GM19328 (cell line): ENCODE results near the gene SLC9A9.
A peak's percentile ranks its signal among the peaks of the same experiment; 100 is the strongest.

Experiments used
- ATAC-seq: cut with Tn5 transposase; IDR thresholded peaks from one replicate; pipeline ENCODE4 v1.9.1; 2021; ENCODE audit warnings: mild to moderate bottlenecking, moderate library complexity; ENCODE audit not compliant: unreplicated experiment

SLC9A9 gene

DNA sequence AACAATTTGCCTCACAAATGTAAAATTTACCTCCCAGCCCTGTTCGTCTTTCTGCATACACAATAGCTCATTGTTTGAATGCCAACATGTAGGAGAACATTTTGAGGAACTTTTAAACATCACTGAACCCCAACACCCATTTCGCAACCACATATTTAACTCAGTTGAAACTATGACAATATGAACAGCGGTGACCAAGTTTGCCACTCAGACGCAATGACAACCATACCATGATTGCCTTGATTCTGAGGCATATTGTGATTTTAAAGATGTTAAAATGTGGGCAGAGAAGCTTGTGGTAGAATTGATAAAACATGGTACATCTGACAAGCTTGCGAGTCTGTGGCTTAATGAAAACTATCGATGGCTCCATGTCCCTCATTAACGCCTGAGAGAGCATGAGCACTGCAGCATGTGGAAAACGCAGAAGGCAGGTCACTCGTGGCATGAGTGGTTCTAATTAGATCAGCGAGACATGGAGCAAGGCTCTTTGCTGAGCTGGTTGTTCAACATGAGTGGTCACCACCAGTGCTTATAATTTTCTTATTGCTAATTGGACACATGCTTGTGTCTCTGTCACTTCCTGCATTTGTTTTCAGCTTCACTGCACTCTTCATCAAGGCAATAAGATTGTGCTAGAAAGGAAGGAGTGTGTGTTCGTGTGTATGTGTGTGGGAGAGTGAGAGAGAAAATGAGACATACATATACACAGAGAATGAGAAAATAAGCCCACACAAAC, 611.9 kb downstream of the SLC9A9 start:
- no peak for ATAC-seq

DNA sequence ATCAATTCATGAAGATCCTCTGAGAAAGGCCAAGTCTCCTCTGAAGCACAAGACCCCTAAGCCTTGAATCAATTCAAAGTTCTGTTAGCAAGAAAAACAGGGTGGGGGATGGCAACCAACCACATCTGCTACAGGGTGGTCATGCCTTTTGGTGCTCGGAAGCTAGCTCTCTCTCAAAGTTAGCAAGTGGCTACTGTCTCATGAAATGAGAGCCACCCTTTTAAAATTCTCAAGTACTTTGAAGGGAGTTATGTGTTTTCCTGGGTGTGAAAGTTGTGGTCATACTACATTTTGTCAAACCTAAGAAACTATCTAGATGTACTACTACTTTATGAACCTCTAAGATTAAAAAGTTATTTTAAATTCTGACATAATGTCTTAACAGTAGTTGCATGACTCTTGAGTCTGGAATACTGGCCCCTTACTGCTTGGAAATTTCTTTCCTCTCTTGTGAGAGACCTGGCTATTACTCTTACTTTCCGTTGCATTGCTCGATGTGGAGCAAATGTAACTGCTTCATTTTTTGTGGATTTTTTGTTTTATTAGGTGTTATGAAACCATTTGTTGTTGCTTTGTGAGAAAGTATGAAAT, 612.6 kb downstream of the SLC9A9 start:
- no peak for ATAC-seq

DNA sequence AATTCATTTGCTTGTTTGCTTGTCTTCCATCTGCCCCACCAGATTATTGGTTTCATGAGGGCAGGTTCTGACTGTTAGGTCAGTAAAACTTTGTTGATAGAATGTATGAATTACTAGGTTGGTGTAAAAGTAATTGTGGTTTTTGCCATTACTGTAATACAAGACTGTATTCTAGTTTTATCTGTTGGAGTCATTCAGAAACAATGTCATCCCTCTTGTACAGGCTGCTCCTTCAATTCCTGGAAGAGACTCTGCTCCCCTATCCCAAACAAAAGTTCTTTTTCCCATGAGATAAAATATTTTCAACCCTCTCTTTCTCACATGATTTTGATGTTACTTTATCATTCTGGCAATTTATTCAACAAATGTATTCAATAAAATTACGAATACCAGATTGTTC, 613.7 kb downstream of the SLC9A9 start:
- ATAC-seq, result no peak

- ATAC-seq, result no peak
Observed at GRCh38 chr3:143232981-143233380, 615.3 kb downstream of the SLC9A9 start.

- ATAC-seq, result no peak
Observed at GRCh38 chr3:143228405-143228804, 619.9 kb downstream of the SLC9A9 start.

DNA sequence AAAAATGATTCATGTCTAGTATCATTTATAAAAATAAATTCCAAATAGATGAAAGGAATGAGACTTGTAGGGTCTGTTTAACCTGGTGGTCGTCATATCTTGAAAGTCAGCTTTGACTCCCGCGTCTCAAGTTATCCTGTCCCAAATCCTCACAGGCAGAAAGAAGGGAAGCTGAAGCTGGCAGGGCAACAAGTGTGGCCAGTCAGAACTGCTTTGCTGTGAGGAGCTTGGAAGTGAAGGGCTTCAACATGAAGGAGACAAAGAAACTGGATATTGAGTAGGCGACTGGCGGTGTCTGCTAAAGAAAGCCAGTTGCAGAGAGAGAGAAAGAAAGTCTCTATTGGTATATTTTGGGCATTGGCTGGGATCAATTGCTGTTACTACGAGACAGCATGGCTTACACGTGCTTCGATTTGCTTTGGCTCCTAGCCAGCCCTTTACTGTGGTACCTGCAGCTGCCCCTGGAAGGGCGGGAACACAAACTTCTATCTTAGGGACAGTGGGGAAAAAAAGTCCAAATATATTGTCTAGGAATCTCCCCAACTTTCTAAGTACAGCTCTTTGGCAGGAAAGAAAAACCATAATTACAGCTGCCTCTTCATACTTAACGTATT, 621.5 kb downstream of the SLC9A9 start:
- ATAC-seq, result no peak

DNA sequence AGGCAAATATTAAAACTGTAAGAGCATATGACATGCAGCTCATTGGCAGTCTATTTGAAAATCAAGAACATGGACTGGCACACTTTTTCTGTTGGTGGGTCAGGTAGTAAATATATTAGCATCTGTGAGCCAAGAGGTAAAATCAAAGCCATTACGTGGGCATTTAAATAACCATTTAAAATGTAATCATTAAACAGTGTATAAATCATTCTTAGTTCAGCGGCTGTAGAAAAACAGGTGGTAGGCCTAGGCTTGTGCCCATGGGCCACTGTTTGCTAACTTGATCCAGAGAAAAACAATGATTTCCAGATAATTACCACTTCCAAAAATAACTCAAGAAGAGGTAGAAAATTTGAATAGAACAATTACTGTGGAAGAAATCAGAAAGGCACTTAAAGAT, 623.6 kb downstream of the SLC9A9 start:
- ATAC-seq, result no peak

GRCh38 chr3:143222981-143223380, 625.3 kb downstream of the SLC9A9 start:
- ATAC-seq, result no peak

DNA sequence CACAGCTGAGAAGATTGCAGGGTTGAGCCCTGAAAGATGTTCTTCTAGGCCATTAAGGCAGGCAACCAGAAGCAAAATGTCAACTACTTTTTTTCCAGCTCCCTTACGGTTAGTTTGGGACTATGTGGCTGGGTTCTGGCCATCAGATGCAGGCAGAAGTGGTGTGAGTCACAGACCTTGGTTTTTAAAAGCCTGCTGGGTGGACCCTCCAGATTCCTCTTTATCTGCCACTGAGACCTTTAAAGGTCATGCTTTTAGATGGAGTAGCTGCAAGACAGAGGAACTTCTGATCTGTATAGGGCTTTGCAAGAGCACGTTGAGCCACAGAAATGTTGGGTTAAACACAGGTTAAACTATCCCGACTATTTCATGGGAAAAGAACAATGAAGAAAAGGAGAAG, 625.8 kb downstream of the SLC9A9 start:
- no peak for ATAC-seq

DNA sequence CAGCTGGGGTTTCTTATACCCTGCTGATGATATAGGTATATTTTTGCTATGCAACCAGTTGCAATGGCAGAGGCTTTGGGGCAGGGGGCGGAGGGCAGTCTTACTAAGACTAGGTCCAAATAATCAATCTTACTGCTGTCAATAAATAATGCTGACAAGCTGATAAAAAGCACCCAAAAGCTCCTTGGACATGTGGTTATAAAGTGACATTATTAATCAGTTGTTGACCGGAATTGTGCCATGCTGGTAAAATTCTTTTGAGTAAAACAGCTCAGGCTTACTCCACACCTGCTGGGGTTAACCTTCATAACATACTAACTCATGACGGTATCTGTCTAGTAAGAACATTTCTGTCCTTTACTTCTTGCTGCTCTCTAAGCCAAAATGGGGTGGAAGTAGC, 626.8 kb downstream of the SLC9A9 start:
- no peak for ATAC-seq

- ATAC-seq, result peak; percentile 49
Observed at GRCh38 chr3:143220741-143221140, 627.5 kb downstream of the SLC9A9 start.

DNA sequence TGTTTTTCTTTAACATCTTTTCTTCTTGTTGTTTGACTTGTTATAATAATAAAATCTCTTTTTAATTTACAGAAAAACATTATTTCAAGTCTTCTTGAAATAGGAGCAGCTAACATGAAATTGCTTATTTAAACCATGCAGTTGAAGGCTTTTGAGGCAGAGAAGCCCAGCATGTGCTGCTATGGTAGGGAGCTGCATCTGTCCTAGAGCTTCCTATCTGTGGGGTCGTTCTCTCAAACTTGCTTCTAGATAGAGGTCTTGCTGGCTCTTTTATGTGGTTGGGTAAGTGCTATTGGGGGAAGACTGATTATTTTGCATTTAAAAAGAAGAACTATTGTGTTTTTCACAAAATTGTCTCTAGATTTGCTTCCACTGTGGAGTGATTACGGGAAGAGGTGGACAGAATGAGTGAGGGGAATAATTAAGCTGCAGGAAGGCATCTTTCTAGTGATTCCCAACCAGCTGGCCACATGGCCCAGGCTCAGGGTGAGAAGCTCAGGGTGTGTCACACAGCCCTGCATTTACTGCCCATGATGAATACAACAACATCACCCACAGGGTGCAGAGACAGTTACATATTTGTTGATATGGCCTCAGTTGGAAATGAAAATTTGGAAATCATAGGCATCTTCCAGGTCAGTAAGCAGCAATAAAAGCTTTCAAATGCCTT, 630.0 kb downstream of the SLC9A9 start:
- no peak for ATAC-seq

- ATAC-seq, result no peak
Observed at GRCh38 chr3:143217283-143217682, 631.0 kb downstream of the SLC9A9 start.

GRCh38 chr3:143216709-143217182, 631.5 kb downstream of the SLC9A9 start:
- ATAC-seq, result no peak
